BJ (cell line): ENCODE measurements around the gene TMEM40. TPM values are rescaled to one million over a fixed set of nuclear protein-coding genes. Genes with fewer than 3 reads are reported as not detected.

Experiments used
- CTCF ChIA-PET: fragments of 350-600 bp; formaldehyde crosslinking; extraction: SDS; loops from one replicate; lab custom pipeline; 2021; ENCODE audit warnings: antibody characterized with exemption, inconsistent platforms; lab: Yijun Ruan, JAX
- POLR2A ChIA-PET: fragments of 300-600 bp; sonication (Branson Sonifier 250); formaldehyde crosslinking; extraction: SDS; loops from one replicate; lab custom pipeline; 2021; ENCODE audit warnings: antibody characterized with exemption; lab: Charles Lee
- DNase-seq: peaks from one replicate; pipeline ENCODE4 v3.0.0-alpha.2; 2011; ENCODE audit warnings: low read depth
- H3K27me3 ChIP-seq: 2 replicates; pipeline ENCODE4 v1.6.0; 2011; ENCODE audit warnings: low read length; ENCODE audit not compliant: control insufficient read depth, insufficient read depth
- H3K36me3 ChIP-seq: 2 replicates; pipeline ENCODE4 v1.5.1; 2011; ENCODE audit warnings: low read length; ENCODE audit not compliant: control insufficient read depth, insufficient read depth
- H3K4me3 ChIP-seq: 2 replicates; pipeline ENCODE4 v1.5.1; 2011; ENCODE audit warnings: low read depth, mild to moderate bottlenecking, control low read depth, low read length
- CTCF ChIP-seq: IDR thresholded peaks from 2 replicates; pipeline ENCODE4 v1.5.1; 2011; ENCODE audit warnings: low read depth, mild to moderate bottlenecking, control low read depth, inconsistent platforms, low read length, moderate library complexity; ENCODE audit not compliant: insufficient read depth
- polyA plus RNA-seq: library from polyadenylated mRNA; depleted of rRNA; stranded (reverse); fragments of >200 nt; gene quantifications from 2 replicates; pipeline ENCODE4 v1.2.3, GENCODE V29; 2011

Gene TMEM40
- polyA plus RNA-seq, 1 experiment: 0.52 TPM

- Histone ChIP-seq H3K27me3 (peaks cover 11% of the 10 kb centered on the region), H3K4me3 (no peak overlapping the region), H3K36me3 (no peaks in the 10 kb centered on the region)
- ChIA-PET CTCF (interaction anchor here (5.1 kb wide), 1 partner anchor 23 kb away, joined by 17 read pairs; no protein-coding TSS in a partner anchor), POLR2A (no interaction called here)
- TF ChIP-seq CTCF: no peak
- no peak for DNase-seq
Observed at GRCh38 chr3:12743583-12743982, 15.5 kb downstream of the TMEM40 start.

DNA sequence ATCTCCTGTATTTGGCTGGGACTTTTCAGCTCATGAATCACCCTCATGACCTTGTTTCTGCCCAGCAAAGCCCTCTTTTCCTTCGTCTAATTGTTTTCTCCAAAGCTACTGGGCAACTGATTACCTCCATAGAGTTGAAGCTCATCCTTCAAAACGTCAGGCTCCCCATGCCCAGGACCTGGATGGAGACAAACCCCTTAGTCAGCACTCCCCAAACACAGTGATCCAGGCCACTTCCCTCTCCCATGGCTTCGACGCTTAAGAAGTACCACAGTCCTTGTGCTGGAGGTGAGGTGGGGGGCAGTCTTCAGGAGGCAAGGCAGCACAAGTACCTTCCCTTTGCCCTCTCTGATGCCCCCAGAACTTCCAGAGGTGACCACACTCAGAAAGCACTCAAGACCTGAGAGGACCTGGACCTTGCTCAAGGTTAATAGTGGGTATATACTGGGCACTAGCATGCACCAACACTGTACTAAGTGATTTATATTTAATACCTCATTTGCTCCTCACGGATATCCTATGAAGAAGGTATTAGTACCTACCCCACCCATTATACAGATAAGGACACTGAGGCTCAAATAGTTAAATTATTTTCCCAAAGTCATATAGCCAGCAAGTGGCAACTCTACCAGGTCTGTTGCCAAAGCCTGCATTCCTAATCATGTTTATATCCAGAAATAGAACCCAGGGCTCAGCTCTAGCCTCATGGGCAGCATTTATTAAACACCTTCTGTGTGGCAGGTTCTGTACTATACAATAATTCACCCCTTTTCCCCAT lies 16.5 kb downstream of the TMEM40 start:
- TF ChIP-seq CTCF: no peak
- Histone ChIP-seq H3K4me3 (no peak overlapping the region), H3K36me3 (no peaks in the 10 kb centered on the region), H3K27me3 (peaks cover 11% of the 10 kb centered on the region)
- ChIA-PET CTCF (interaction anchor here (5.1 kb wide), 1 partner anchor 22 kb away, joined by 17 read pairs; no protein-coding TSS in a partner anchor), POLR2A (no interaction called here)
- no peak for DNase-seq

- ChIA-PET CTCF (interaction anchor here (5.1 kb wide), 1 partner anchor 21 kb away, joined by 17 read pairs; no protein-coding TSS in a partner anchor), POLR2A (no interaction called here)
- DNase-seq: no peak
- H3K27me3 ChIP-seq: peaks cover 7% of the 10 kb centered on the region
- no peaks in the 10 kb centered on the region for H3K36me3 ChIP-seq
- TF ChIP-seq CTCF: no peak
- H3K4me3 ChIP-seq: no peak overlapping the region
Observed at GRCh38 chr3:12741209-12741608, 17.9 kb downstream of the TMEM40 start.

DNA sequence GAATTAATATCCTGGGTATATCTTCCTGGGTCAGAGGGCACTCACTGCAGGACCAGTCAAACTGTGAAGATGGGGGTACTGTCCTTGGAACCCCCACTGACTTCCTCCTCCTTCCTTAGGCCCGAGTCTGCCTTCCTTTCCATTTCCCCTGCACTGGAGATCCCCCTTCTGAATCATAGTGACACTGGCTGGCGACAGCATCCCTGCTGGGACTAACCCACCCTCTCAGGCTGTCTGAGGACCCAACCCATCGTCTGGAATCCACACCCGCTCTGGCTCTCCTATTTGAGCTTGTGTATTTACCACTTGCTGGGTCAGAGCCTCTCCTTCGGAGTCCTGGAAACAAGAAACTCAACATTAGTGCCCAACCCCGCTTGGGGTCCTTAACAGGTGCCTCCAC lies 21.2 kb downstream of the TMEM40 start:
- ChIA-PET CTCF (interaction anchor here (1.1 to 1.3 kb wide), 2 partner anchors 12 to 18 kb away, joined by 3 to 5 read pairs; no protein-coding TSS in a partner anchor), POLR2A (no interaction called here)
- no peak for TF ChIP-seq CTCF
- Histone ChIP-seq H3K4me3 (no peak overlapping the region), H3K36me3 (no peaks in the 10 kb centered on the region), H3K27me3 (peaks cover 7% of the 10 kb centered on the region)
- no peak for DNase-seq

- Histone ChIP-seq H3K4me3 (no peak overlapping the region), H3K36me3 (no peaks in the 10 kb centered on the region), H3K27me3 (peaks cover 7% of the 10 kb centered on the region)
- no peak for TF ChIP-seq CTCF
- POLR2A ChIA-PET: no interaction called here
- DNase-seq: no peak
- CTCF ChIA-PET: interaction anchor here (0.6 to 1.3 kb wide), 2 partner anchors 18 to 837 kb away, joined by 3 to 5 read pairs; no protein-coding TSS in a partner anchor
Observed at GRCh38 chr3:12737319-12737718, 21.7 kb downstream of the TMEM40 start.
